ENCODE data around the gene RNF223. TPM values are rescaled to one million over a fixed set of nuclear protein-coding genes. Genes with fewer than 3 reads are reported as not detected.

RNF223 gene
- total RNA-seq, 1 experiment from 2014 or later, result 6.3 TPM

GRCh38 chr1:1052003-1052840, 21.9 kb downstream of the RNF223 start:
- H3K27me3 ChIP-seq (ENCODE audit: insufficient read depth, low read length), result no peaks in the 10 kb centered on the region
- TF ChIP-seq, protein P1, sequence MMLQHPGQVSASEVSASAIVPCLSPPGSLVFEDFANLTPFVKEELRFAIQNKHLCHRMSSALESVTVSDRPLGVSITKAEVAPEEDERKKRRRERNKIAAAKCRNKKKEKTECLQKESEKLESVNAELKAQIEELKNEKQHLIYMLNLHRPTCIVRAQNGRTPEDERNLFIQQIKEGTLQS (IDR thresholded peaks at IDR 0.05), result no peak
- TF ChIP-seq EGR1 (IDR thresholded peaks at IDR 0.05; ENCODE audit: low read depth), result no peak
- TF ChIP-seq, protein P2, sequence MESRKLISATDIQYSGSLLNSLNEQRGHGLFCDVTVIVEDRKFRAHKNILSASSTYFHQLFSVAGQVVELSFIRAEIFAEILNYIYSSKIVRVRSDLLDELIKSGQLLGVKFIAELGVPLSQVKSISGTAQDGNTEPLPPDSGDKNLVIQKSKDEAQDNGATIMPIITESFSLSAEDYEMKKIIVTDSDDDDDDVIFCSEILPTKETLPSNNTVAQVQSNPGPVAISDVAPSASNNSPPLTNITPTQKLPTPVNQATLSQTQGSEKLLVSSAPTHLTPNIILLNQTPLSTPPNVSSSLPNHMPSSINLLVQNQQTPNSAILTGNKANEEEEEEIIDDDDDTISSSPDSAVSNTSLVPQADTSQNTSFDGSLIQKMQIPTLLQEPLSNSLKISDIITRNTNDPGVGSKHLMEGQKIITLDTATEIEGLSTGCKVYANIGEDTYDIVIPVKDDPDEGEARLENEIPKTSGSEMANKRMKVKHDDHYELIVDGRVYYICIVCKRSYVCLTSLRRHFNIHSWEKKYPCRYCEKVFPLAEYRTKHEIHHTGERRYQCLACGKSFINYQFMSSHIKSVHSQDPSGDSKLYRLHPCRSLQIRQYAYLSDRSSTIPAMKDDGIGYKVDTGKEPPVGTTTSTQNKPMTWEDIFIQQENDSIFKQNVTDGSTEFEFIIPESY (IDR thresholded peaks at IDR 0.05; ENCODE audit: extremely low read depth, insufficient replicate concordance, low read length), result no peak
- no peak for TF ChIP-seq FOSL1 (IDR thresholded peaks at IDR 0.05; ENCODE audit: low read depth)
- POLR2A ChIA-PET, result no interaction called here
- no peaks in the 10 kb centered on the region for H3K9me2 ChIP-seq (ENCODE audit: insufficient read depth)
- no peak overlapping the region for H3K4me3 ChIP-seq (replicated peaks in 1 of 2; ENCODE audit: low read depth in 1 of 2, low read length in 2 of 2)
- H2AFZ ChIP-seq (ENCODE audit: low read depth, low read length, poor library complexity, severe bottlenecking), result no peak overlapping the region
- no peaks in the 10 kb centered on the region for H4K20me1 ChIP-seq (ENCODE audit: insufficient read depth)
- H3K9me3 ChIP-seq (ENCODE audit: control insufficient read depth in 1 of 2, insufficient read depth in 1 of 2, low read depth in 1 of 2, low read length in 2 of 2), result no peaks in the 10 kb centered on the region
- intact Hi-C loops (cut with micrococcal nuclease), result no loop called here
- no peak overlapping the region for H3K9ac ChIP-seq (ENCODE audit: low read length)
- no peak overlapping the region for H3K27ac ChIP-seq (ENCODE audit: low read depth, low read length)
- BruUV-seq (replicated peaks), result no TSS peak
- RAD21 ChIA-PET (ENCODE audit: low non-redundant PET in 1 of 2, low total read pairs in 2 of 2, uncharacterized antibody in 2 of 2, unreplicated experiment in 2 of 2), result no interaction called here
- DNase-seq (ENCODE audit: low read depth, low spot score), result no peak
- no peaks in the 10 kb centered on the region for H3K4me1 ChIP-seq (ENCODE audit: control insufficient read depth in 1 of 2, insufficient read depth in 2 of 2, low read length in 2 of 2)
- CTCF ChIA-PET, result no interaction called here
- peaks cover 14 to 24% of the 10 kb centered on the region in 2 experiments; a peak in 3 of 4 replicates for H3K36me3 ChIP-seq (ENCODE audit: control insufficient read depth in 1 of 2, insufficient read depth in 2 of 2, low read length in 2 of 2)
- no peak for ATAC-seq
- H3K4me2 ChIP-seq (ENCODE audit: low read length), result no peak overlapping the region
- no peaks in the 10 kb centered on the region for H3K79me2 ChIP-seq (ENCODE audit: insufficient read depth, low read length)

GRCh38 chr1:1051127-1051810, 22.8 kb downstream of the RNF223 start:
- Histone ChIP-seq H3K27me3 (ENCODE audit: insufficient read depth, low read length) (no peaks in the 10 kb centered on the region), H3K9ac (ENCODE audit: low read length) (no peak overlapping the region), H3K79me2 (ENCODE audit: insufficient read depth, low read length) (no peaks in the 10 kb centered on the region), H3K4me1 (ENCODE audit: control insufficient read depth in 1 of 2, insufficient read depth in 2 of 2, low read length in 2 of 2) (no peaks in the 10 kb centered on the region), H3K4me2 (ENCODE audit: low read length) (no peak overlapping the region), H4K20me1 (ENCODE audit: insufficient read depth) (no peaks in the 10 kb centered on the region), H3K4me3 (replicated peaks in 1 of 2; ENCODE audit: low read depth in 1 of 2, low read length in 2 of 2) (no peak overlapping the region), H2AFZ (ENCODE audit: low read depth, low read length, poor library complexity, severe bottlenecking) (no peak overlapping the region), H3K9me3 (ENCODE audit: control insufficient read depth in 1 of 2, insufficient read depth in 1 of 2, low read depth in 1 of 2, low read length in 2 of 2) (no peaks in the 10 kb centered on the region), H3K9me2 (ENCODE audit: insufficient read depth) (no peaks in the 10 kb centered on the region), H3K27ac (ENCODE audit: low read depth, low read length) (no peak overlapping the region), H3K36me3 (ENCODE audit: control insufficient read depth in 1 of 2, insufficient read depth in 2 of 2, low read length in 2 of 2) (peaks cover 16 to 26% of the 10 kb centered on the region in 2 experiments; a peak in 3 of 4 replicates)
- ChIA-PET POLR2A (no interaction called here), CTCF (no interaction called here), RAD21 (ENCODE audit: low non-redundant PET in 1 of 2, low total read pairs in 2 of 2, uncharacterized antibody in 2 of 2, unreplicated experiment in 2 of 2) (no interaction called here)
- DNase-seq (ENCODE audit: low read depth, low spot score) (no peak), ATAC-seq (no peak)
- intact Hi-C loops (cut with micrococcal nuclease), result no loop called here
- no TSS peak for BruUV-seq (replicated peaks)
- TF ChIP-seq SIN3A (IDR thresholded peaks at IDR 0.05; ENCODE audit: low read depth), result no peak
- TF ChIP-seq RAD21 (IDR thresholded peaks at IDR 0.05; ENCODE audit: low read depth), result no peak
- TF ChIP-seq ZFX (IDR thresholded peaks at IDR 0.05), result no peak
- TF ChIP-seq, protein P3, sequence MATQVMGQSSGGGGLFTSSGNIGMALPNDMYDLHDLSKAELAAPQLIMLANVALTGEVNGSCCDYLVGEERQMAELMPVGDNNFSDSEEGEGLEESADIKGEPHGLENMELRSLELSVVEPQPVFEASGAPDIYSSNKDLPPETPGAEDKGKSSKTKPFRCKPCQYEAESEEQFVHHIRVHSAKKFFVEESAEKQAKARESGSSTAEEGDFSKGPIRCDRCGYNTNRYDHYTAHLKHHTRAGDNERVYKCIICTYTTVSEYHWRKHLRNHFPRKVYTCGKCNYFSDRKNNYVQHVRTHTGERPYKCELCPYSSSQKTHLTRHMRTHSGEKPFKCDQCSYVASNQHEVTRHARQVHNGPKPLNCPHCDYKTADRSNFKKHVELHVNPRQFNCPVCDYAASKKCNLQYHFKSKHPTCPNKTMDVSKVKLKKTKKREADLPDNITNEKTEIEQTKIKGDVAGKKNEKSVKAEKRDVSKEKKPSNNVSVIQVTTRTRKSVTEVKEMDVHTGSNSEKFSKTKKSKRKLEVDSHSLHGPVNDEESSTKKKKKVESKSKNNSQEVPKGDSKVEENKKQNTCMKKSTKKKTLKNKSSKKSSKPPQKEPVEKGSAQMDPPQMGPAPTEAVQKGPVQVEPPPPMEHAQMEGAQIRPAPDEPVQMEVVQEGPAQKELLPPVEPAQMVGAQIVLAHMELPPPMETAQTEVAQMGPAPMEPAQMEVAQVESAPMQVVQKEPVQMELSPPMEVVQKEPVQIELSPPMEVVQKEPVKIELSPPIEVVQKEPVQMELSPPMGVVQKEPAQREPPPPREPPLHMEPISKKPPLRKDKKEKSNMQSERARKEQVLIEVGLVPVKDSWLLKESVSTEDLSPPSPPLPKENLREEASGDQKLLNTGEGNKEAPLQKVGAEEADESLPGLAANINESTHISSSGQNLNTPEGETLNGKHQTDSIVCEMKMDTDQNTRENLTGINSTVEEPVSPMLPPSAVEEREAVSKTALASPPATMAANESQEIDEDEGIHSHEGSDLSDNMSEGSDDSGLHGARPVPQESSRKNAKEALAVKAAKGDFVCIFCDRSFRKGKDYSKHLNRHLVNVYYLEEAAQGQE (IDR thresholded peaks at IDR 0.05; ENCODE audit: low read depth), result no peak
- TF ChIP-seq ZNF274 (IDR thresholded peaks at IDR 0.05; ENCODE audit: low read depth, low read length), result no peak
- TF ChIP-seq EZH2phosphoT487 (IDR thresholded peaks at IDR 0.05; ENCODE audit: borderline replicate concordance), result no peak
